Measurements from ENCODE around the gene CA5B. TPM values are rescaled to one million over a fixed set of nuclear protein-coding genes. Genes with fewer than 3 reads are reported as not detected.

CA5B gene
- total and polyA plus RNA-seq, 2 donors (not counting 1 experiment from before 2014, with no cell fraction given), result 17.2 to 25.1 TPM

- no peaks in the 10 kb centered on the region for H3K9me3 ChIP-seq (ENCODE audit: control extremely low read depth in 1 of 3, control insufficient read depth in 2 of 3, insufficient read depth in 1 of 3, low read length in 2 of 3)
- H3K27ac Mint-ChIP-seq, result no peak overlapping the region
- 81% methylated on average over 3 of the region's 6 CpGs for WGBS (ENCODE audit: insufficient coverage)
- H3K4me1 ChIP-seq (ENCODE audit: control insufficient read depth in 2 of 2, insufficient read depth in 2 of 2, low read length in 2 of 2), result no peaks in the 10 kb centered on the region
- H3K79me2 ChIP-seq (ENCODE audit: control insufficient read depth, insufficient read depth, low read length), result peaks cover 17% of the 10 kb centered on the region
- H3K27me3 Mint-ChIP-seq, result no peaks in the 10 kb centered on the region
- H3K4me1 Mint-ChIP-seq, result no peaks in the 10 kb centered on the region
- ChIA-PET POLR2A (no interaction called here), CTCF (interaction anchor here (1.0 kb wide), 1 partner anchor 8 kb away, joined by 3 read pairs; no protein-coding TSS in a partner anchor)
- no peaks in the 10 kb centered on the region for H3K9me3 Mint-ChIP-seq (ENCODE audit: insufficient read depth)
- no peaks in the 10 kb centered on the region for H3K27me3 ChIP-seq (replicated peaks in 1 of 4; ENCODE audit: control extremely low read depth in 1 of 4, control insufficient read depth in 3 of 4, insufficient read depth in 4 of 4, low read length in 3 of 4)
- DNase-seq, result no peak
- TF ChIP-seq EZH2 (IDR thresholded peaks at IDR 0.05; ENCODE audit: borderline replicate concordance, insufficient read depth, low read depth, low read length, poor library complexity, severe bottlenecking), result no peak
- TF ChIP-seq, protein P1, sequence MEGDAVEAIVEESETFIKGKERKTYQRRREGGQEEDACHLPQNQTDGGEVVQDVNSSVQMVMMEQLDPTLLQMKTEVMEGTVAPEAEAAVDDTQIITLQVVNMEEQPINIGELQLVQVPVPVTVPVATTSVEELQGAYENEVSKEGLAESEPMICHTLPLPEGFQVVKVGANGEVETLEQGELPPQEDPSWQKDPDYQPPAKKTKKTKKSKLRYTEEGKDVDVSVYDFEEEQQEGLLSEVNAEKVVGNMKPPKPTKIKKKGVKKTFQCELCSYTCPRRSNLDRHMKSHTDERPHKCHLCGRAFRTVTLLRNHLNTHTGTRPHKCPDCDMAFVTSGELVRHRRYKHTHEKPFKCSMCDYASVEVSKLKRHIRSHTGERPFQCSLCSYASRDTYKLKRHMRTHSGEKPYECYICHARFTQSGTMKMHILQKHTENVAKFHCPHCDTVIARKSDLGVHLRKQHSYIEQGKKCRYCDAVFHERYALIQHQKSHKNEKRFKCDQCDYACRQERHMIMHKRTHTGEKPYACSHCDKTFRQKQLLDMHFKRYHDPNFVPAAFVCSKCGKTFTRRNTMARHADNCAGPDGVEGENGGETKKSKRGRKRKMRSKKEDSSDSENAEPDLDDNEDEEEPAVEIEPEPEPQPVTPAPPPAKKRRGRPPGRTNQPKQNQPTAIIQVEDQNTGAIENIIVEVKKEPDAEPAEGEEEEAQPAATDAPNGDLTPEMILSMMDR (IDR thresholded peaks at IDR 0.05), result no peak
- no peak overlapping the region for H3K4me2 ChIP-seq (replicated peaks; ENCODE audit: low read depth, low read length, poor library complexity, severe bottlenecking)
- H3K4me3 ChIP-seq (ENCODE audit: control extremely low read depth in 1 of 5, extremely low read depth in 1 of 5, insufficient read depth in 1 of 5, low read depth in 2 of 5, low read length in 4 of 5), result no peak overlapping the region
- no peak overlapping the region for H3K9ac ChIP-seq (ENCODE audit: low read length)
- no peaks in the 10 kb centered on the region for H4K20me1 ChIP-seq (ENCODE audit: control insufficient read depth, insufficient read depth, low read length, poor library complexity, severe bottlenecking)
- no peak overlapping the region for H3K4me3 Mint-ChIP-seq
- intact Hi-C loops (cut with micrococcal nuclease), result no loop called here
- H3K36me3 ChIP-seq (replicated peaks in 1 of 2; ENCODE audit: control extremely low read depth in 1 of 2, control insufficient read depth in 1 of 2, extremely low read depth in 1 of 2, insufficient read depth in 2 of 2, low read length in 1 of 2), result peaks cover 0 to 12% of the 10 kb centered on the region in 2 experiments
- H2AFZ ChIP-seq (ENCODE audit: insufficient read depth, low read depth, low read length, poor library complexity, severe bottlenecking), result no peak overlapping the region
- H3K27ac ChIP-seq (ENCODE audit: low read length in 2 of 2), result no peak overlapping the region
- ATAC-seq (ENCODE audit: low read depth), result no peak
These were observed 43.1 kb upstream of the CA5B start for GRCh38 chrX:15694941-15695451.

DNA sequence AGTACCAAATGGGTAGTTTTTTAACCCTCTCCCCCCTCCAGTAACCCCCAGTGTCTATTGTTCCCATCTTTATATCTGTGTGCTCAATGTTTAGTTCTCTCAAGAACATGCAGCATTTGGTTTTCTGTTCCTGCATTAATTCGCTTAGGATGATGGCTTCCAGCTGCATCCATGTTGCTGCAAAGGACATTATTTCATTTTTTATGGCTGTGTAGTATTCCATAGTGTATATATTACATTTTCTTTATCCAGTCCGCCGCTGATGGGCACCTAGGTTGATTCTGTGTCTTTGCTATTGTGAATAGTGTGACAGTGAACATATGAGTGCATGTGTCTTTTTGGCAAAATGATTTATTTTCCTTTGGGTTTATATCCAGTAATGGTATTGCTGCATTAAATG, 41.6 kb upstream of the CA5B start:
- no peaks in the 10 kb centered on the region for H4K20me1 ChIP-seq (ENCODE audit: control insufficient read depth, insufficient read depth, low read length, poor library complexity, severe bottlenecking)
- no peaks in the 10 kb centered on the region for H3K9me3 Mint-ChIP-seq (ENCODE audit: insufficient read depth)
- H3K27ac ChIP-seq (ENCODE audit: low read length in 2 of 2), result no peak overlapping the region
- TF ChIP-seq EZH2 (IDR thresholded peaks at IDR 0.05; ENCODE audit: borderline replicate concordance, insufficient read depth, low read depth, low read length, poor library complexity, severe bottlenecking), result no peak
- TF ChIP-seq, protein P1 (IDR thresholded peaks at IDR 0.05), result no peak
- no peaks in the 10 kb centered on the region for H3K4me1 ChIP-seq (ENCODE audit: control insufficient read depth in 2 of 2, insufficient read depth in 2 of 2, low read length in 2 of 2)
- no peak overlapping the region for H3K4me3 Mint-ChIP-seq
- H3K4me2 ChIP-seq (replicated peaks; ENCODE audit: low read depth, low read length, poor library complexity, severe bottlenecking), result no peak overlapping the region
- ChIA-PET POLR2A (no interaction called here), CTCF (no interaction called here)
- H3K79me2 ChIP-seq (ENCODE audit: control insufficient read depth, insufficient read depth, low read length), result peaks cover 8% of the 10 kb centered on the region
- H3K4me3 ChIP-seq (ENCODE audit: control extremely low read depth in 1 of 5, extremely low read depth in 1 of 5, insufficient read depth in 1 of 5, low read depth in 2 of 5, low read length in 4 of 5), result no peak overlapping the region
- no peaks in the 10 kb centered on the region for H3K27me3 Mint-ChIP-seq
- no peak for ATAC-seq (ENCODE audit: low read depth)
- H3K9ac ChIP-seq (ENCODE audit: low read length), result no peak overlapping the region
- no peaks in the 10 kb centered on the region for H3K9me3 ChIP-seq (ENCODE audit: control extremely low read depth in 1 of 3, control insufficient read depth in 2 of 3, insufficient read depth in 1 of 3, low read length in 2 of 3)
- whole genome bisulfite sequencing (ENCODE audit: insufficient coverage), result no CpG with 5 or more reads among the region's 3 CpGs
- intact Hi-C loops (cut with micrococcal nuclease), result no loop called here
- no peaks in the 10 kb centered on the region for H3K4me1 Mint-ChIP-seq
- no peak overlapping the region for H3K27ac Mint-ChIP-seq
- no peak for DNase-seq
- H2AFZ ChIP-seq (ENCODE audit: insufficient read depth, low read depth, low read length, poor library complexity, severe bottlenecking), result no peak overlapping the region
- H3K27me3 ChIP-seq (replicated peaks in 1 of 4; ENCODE audit: control extremely low read depth in 1 of 4, control insufficient read depth in 3 of 4, insufficient read depth in 4 of 4, low read length in 3 of 4), result no peaks in the 10 kb centered on the region
- H3K36me3 ChIP-seq (replicated peaks in 1 of 2; ENCODE audit: control extremely low read depth in 1 of 2, control insufficient read depth in 1 of 2, extremely low read depth in 1 of 2, insufficient read depth in 2 of 2, low read length in 1 of 2), result peaks cover 3 to 7% of the 10 kb centered on the region in 2 experiments
